Activated T-helper 9 cell treated with anti-CD3 and anti-CD28 coated beads, Interleukin-2, amount 50 U/mL, for 16 hours (primary cell): ENCODE results near the gene P4HA2.

ENCODE experiments used
- DNase-seq: peaks from one replicate; pipeline ENCODE4 v3.0.0-alpha.2; 2020; ENCODE audit warnings: low read depth

P4HA2 gene

GRCh38 chr5:132223861-132224260 is 3.8 kb downstream of the P4HA2 start:
- no peak for DNase-seq

GRCh38 chr5:132222649-132223038 is 5.0 kb downstream of the P4HA2 start:
- no peak for DNase-seq

GRCh38 chr5:132221781-132222648 is 5.6 kb downstream of the P4HA2 start:
- DNase-seq: no peak

- no peak for DNase-seq
Observed at GRCh38 chr5:132220491-132220890, 7.2 kb downstream of the P4HA2 start.

- DNase-seq: no peak
Observed at GRCh38 chr5:132219981-132220380, 7.7 kb downstream of the P4HA2 start.

- DNase-seq: no peak
Observed at GRCh38 chr5:132219289-132219970, 8.2 kb downstream of the P4HA2 start.

- DNase-seq: no peak
Observed at GRCh38 chr5:132218321-132218720, 9.3 kb downstream of the P4HA2 start.

- DNase-seq: no peak
Observed at GRCh38 chr5:132215329-132215728, 12.3 kb downstream of the P4HA2 start.

GRCh38 chr5:132214491-132214890 is 13.2 kb downstream of the P4HA2 start:
- no peak for DNase-seq

GRCh38 chr5:132213666-132214065 is 14.0 kb downstream of the P4HA2 start:
- DNase-seq: no peak

- no peak for DNase-seq
Observed at GRCh38 chr5:132211787-132212186, 15.9 kb downstream of the P4HA2 start.

GRCh38 chr5:132210944-132211343 is 16.7 kb downstream of the P4HA2 start:
- no peak for DNase-seq

GRCh38 chr5:132209901-132210545 is 17.6 kb downstream of the P4HA2 start:
- no peak for DNase-seq

GRCh38 chr5:132209131-132209530 is 18.5 kb downstream of the P4HA2 start:
- no peak for DNase-seq

GRCh38 chr5:132207778-132208177 is 19.9 kb downstream of the P4HA2 start:
- no peak for DNase-seq

- no peak for DNase-seq
Observed at GRCh38 chr5:132206782-132207181, 20.9 kb downstream of the P4HA2 start.

GRCh38 chr5:132205385-132206125 is 22.1 kb downstream of the P4HA2 start:
- no peak for DNase-seq

GRCh38 chr5:132204371-132205135 is 23.1 kb downstream of the P4HA2 start:
- no peak for DNase-seq

GRCh38 chr5:132203916-132204315 is 23.7 kb downstream of the P4HA2 start:
- no peak for DNase-seq

- no peak for DNase-seq
Observed at GRCh38 chr5:132203464-132203818, 24.2 kb downstream of the P4HA2 start.

GRCh38 chr5:132202711-132203463 is 24.8 kb downstream of the P4HA2 start:
- no peak for DNase-seq
